Liver (tissue), 9 donors: Measurements from ENCODE around the gene TNP2. TPM values are rescaled to one million over a fixed set of nuclear protein-coding genes. Genes with fewer than 3 reads are reported as not detected.
"Not testable (repeated sequence)": the region's sequence is repeated elsewhere in the genome, so short reads cannot be mapped to it uniquely, and the experiment has no call there.

ENCODE experiments used
- DNase-seq: peaks from one replicate; pipeline ENCODE4 v3.0.0-alpha.2; 2017; ENCODE audit warnings: low spot score
- H3K27ac ChIP-seq, 2 donors: one replicate each; pipeline ENCODE4 v1.7.0; 2013; ENCODE audit warnings: inconsistent platforms in 2 of 2, low read length in 2 of 2, control low read depth in 1 of 2, low read depth in 1 of 2, mild to moderate bottlenecking in 1 of 2
- H3K27me3 ChIP-seq, 4 donors: one replicate each; pipeline versions ENCODE4 v1.6.1 to v1.7.0; 2013; ENCODE audit warnings: low read length in 3 of 4, inconsistent platforms in 1 of 4, mild to moderate bottlenecking in 1 of 4, moderate library complexity in 1 of 4; ENCODE audit not compliant: control insufficient read depth in 4 of 4, insufficient read depth in 4 of 4
- H3K36me3 ChIP-seq, 4 donors: one replicate each; pipeline versions ENCODE4 v1.6.1 to v1.7.0; 2013; ENCODE audit warnings: low read length in 3 of 4, mild to moderate bottlenecking in 3 of 4, low read depth in 1 of 4, moderate library complexity in 1 of 4; ENCODE audit not compliant: control insufficient read depth in 4 of 4, insufficient read depth in 3 of 4
- H3K4me1 ChIP-seq, 4 donors: one replicate each; pipeline versions ENCODE4 v1.6.1 to v1.7.0; 2013; ENCODE audit warnings: low read length in 3 of 4, mild to moderate bottlenecking in 3 of 4, moderate library complexity in 1 of 4; ENCODE audit not compliant: control insufficient read depth in 4 of 4, insufficient read depth in 4 of 4
- H3K4me3 ChIP-seq, 3 donors: one replicate each; pipeline versions ENCODE4 v1.6.1 to v1.7.0; 2013; ENCODE audit warnings: low read length in 3 of 3, control low read depth in 1 of 3, low read depth in 1 of 3, mild to moderate bottlenecking in 1 of 3
- H3K9ac ChIP-seq, 2 donors: one replicate each; pipeline ENCODE4 v1.7.0; 2013; ENCODE audit warnings: low read length in 2 of 2, mild to moderate bottlenecking in 2 of 2, moderate library complexity in 2 of 2, control low read depth in 1 of 2, low read depth in 1 of 2
- H3K9me3 ChIP-seq, 4 donors: one replicate each; pipeline versions ENCODE4 v1.6.1 to v1.7.0; 2013; ENCODE audit warnings: low read length in 3 of 4; ENCODE audit not compliant: control insufficient read depth in 4 of 4
- CTCF ChIP-seq: fragments of 150-350 bp; IDR thresholded peaks from 2 replicates; pipeline ENCODE4 v1.5.1; 2017; ENCODE audit warnings: improper control_type of control experiment, low read depth, low read length; ENCODE audit not compliant: missing input control
- EGR1 ChIP-seq, 2 donors: IDR thresholded peaks; 2 replicates each; pipeline ENCODE4 v1.6.1; 2016 to 2018; ENCODE audit warnings: antibody characterized with exemption in 2 of 2, low read depth in 2 of 2
- FOXA1 ChIP-seq: IDR thresholded peaks from 2 replicates; pipeline ENCODE4 v1.6.1; 2016; ENCODE audit warnings: antibody characterized with exemption
- FOXA2 ChIP-seq: IDR thresholded peaks from 2 replicates; pipeline ENCODE4 v1.6.1; 2016; ENCODE audit warnings: antibody characterized with exemption
- GABPA ChIP-seq, 2 donors: IDR thresholded peaks in 1 of 2; conservative IDR thresholded peaks in 1 of 2; 2 replicates each; pipeline ENCODE4 v1.6.1; 2016; ENCODE audit warnings: antibody characterized with exemption in 2 of 2, mild to moderate bottlenecking in 1 of 2, moderate library complexity in 1 of 2
- HNF4A ChIP-seq, 2 donors: conservative IDR thresholded peaks; 2 replicates each; pipeline ENCODE4 v1.6.1; 2016; ENCODE audit warnings: antibody characterized with exemption in 2 of 2, mild to moderate bottlenecking in 2 of 2
- HNF4G ChIP-seq: IDR thresholded peaks from 2 replicates; pipeline ENCODE4 v1.6.1; 2016; ENCODE audit warnings: antibody characterized with exemption
- JUND ChIP-seq, 2 donors: IDR thresholded peaks; 2 replicates each; pipeline ENCODE4 v1.6.1; 2016; ENCODE audit warnings: antibody characterized with exemption in 2 of 2
- MAX ChIP-seq: IDR thresholded peaks from 2 replicates; pipeline ENCODE4 v1.6.1; 2016; ENCODE audit warnings: antibody characterized with exemption
- RAD21 ChIP-seq, 2 donors: IDR thresholded peaks; 2 replicates each; pipeline ENCODE4 v1.6.1; 2016; ENCODE audit warnings: antibody characterized with exemption in 2 of 2, mild to moderate bottlenecking in 2 of 2
- REST ChIP-seq: IDR thresholded peaks from 2 replicates; pipeline ENCODE4 v1.6.1; 2016; ENCODE audit warnings: antibody characterized with exemption, mild to moderate bottlenecking
- RXRA ChIP-seq, 2 donors: IDR thresholded peaks; 2 replicates each; pipeline ENCODE4 v1.6.1; 2017 to 2018; ENCODE audit warnings: antibody characterized with exemption in 2 of 2, mild to moderate bottlenecking in 1 of 2
- SP1 ChIP-seq: IDR thresholded peaks from 2 replicates; pipeline ENCODE4 v1.6.1; 2018; ENCODE audit warnings: antibody characterized with exemption, mild to moderate bottlenecking
- TAF1 ChIP-seq: conservative IDR thresholded peaks from 2 replicates; pipeline ENCODE4 v1.6.1; 2016; ENCODE audit warnings: antibody characterized with exemption, mild to moderate bottlenecking
- YY1 ChIP-seq: IDR thresholded peaks from 2 replicates; pipeline ENCODE4 v1.6.1; 2016; ENCODE audit warnings: antibody characterized with exemption, mild to moderate bottlenecking
- WGBS: extraction: QIAGEN DNeasy Blood & Tissue Kit; methylation state at CpG from one replicate; pipeline ENCODE4 v1.1.7; 2013; 5-methylcytosine and 5-hydroxymethylcytosine counted together
- polyA plus RNA-seq, 2 donors: library from polyadenylated mRNA; stranded (reverse) in 1 of 2; unstranded in 1 of 2; fragments of 200-250 nt in 1 of 2; fragments of >200 nt in 1 of 2; fragmentation: Nextera tagmentation in 1 of 2; extraction: Ambion mirVana in 1 of 2; gene quantifications; one replicate each; pipeline versions ENCODE4 v1.2.1 to v1.2.3, GENCODE V29; 2013 to 2015
- total RNA-seq, 2 donors: library from RNA; depleted of rRNA; stranded (reverse); fragments of >200 nt; gene quantifications; one replicate each; pipeline ENCODE4 v1.2.3, GENCODE V29; 2014
- TF ChIP-seq, protein P1 (sequence below): IDR thresholded peaks from 2 replicates; pipeline ENCODE4 v1.6.1; 2016; ENCODE audit warnings: antibody characterized with exemption
- TF ChIP-seq, protein P2 (sequence below): IDR thresholded peaks from 2 replicates; pipeline ENCODE4 v1.6.1; 2016; ENCODE audit warnings: antibody characterized with exemption
- donor health status: healthy.
- donor health status: healthy.
- donor health status: healthy.
- donor health status: healthy.
- donor health status: healthy.

TNP2 gene
- total and polyA plus RNA-seq, 4 donors: not detected

DNA sequence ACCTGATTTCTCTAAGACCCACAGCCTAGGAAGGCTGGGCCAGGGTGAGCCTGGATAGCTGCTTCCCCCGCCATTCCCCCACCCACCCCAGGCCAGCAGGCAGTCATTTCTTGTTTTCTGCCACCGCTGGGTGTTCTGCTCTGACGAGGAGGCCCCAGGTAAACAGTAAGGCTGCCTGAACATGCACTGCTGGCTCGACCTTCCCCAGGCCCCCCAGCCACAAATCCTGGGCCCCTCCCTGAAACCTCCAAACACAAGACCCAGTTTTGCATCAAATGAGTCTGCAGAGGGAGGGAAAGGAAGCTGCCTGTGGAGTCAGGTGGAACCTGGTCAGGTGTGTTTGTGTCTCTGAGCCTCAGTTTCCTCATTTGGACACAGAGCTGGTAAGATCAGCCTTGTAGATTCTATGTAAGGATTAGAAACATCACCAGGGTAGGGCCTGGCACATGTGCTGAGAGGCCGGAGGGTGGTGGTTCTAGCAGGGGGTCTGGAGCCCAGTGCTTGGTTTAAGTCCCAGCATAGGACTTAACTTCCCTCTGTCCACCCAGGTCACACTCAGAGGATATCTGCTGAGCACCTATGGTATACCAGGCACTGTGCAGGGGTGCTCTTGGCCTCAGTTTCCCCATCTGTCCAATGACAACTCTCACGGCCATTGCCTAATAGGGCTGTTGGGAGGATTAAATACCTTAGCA is 30.9 kb upstream of the TNP2 start (continued):
- TF ChIP-seq REST (no peak), SP1 (no peak)
- TF ChIP-seq, protein P1, sequence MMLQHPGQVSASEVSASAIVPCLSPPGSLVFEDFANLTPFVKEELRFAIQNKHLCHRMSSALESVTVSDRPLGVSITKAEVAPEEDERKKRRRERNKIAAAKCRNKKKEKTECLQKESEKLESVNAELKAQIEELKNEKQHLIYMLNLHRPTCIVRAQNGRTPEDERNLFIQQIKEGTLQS: no peak

GRCh38 chr16:11298950-11299547 is 29.9 kb upstream of the TNP2 start:
- not testable (repeated sequence) for H3K9me3 ChIP-seq, H3K4me3 ChIP-seq, H3K9ac ChIP-seq, H3K36me3 ChIP-seq, DNase-seq, H3K27me3 ChIP-seq, H3K27ac ChIP-seq
- peaks cover 6 to 17% (median 11%) of the 10 kb centered on the region in 4 donors for H3K4me1 ChIP-seq
- WGBS: 91% methylated on average over 13 of the region's 13 CpGs

- Histone ChIP-seq H3K4me3 (no peak overlapping the region), H3K27me3 (no peaks in the 10 kb centered on the region), H3K27ac (no peak overlapping the region), H3K4me1 (peaks cover 6 to 17% (median 11%) of the 10 kb centered on the region in 4 donors), H3K9ac (no peak overlapping the region), H3K9me3 (no peaks in the 10 kb centered on the region), H3K36me3 (no peaks in the 10 kb centered on the region)
- WGBS: 97% methylated on average over 5 of the region's 5 CpGs
- no peak for DNase-seq
- TF ChIP-seq REST (no peak), YY1 (no peak), HNF4G (no peak), TAF1 (no peak), RAD21 (IDR thresholded peaks at IDR 0.05) (no peak), CTCF (no peak), GABPA (IDR thresholded peaks at IDR 0.05 in 1 of 2, conservative IDR thresholded peaks at IDR 0.05 in 1 of 2) (no peak), JUND (IDR thresholded peaks at IDR 0.05) (no peak), HNF4A (conservative IDR thresholded peaks at IDR 0.05) (no peak), FOXA1 (no peak), FOXA2 (no peak), MAX (no peak), EGR1 (IDR thresholded peaks at IDR 0.05; ENCODE audit: low read depth in 2 of 2) (no peak), SP1 (no peak), RXRA (IDR thresholded peaks at IDR 0.05) (no peak)
- TF ChIP-seq, protein P2, sequence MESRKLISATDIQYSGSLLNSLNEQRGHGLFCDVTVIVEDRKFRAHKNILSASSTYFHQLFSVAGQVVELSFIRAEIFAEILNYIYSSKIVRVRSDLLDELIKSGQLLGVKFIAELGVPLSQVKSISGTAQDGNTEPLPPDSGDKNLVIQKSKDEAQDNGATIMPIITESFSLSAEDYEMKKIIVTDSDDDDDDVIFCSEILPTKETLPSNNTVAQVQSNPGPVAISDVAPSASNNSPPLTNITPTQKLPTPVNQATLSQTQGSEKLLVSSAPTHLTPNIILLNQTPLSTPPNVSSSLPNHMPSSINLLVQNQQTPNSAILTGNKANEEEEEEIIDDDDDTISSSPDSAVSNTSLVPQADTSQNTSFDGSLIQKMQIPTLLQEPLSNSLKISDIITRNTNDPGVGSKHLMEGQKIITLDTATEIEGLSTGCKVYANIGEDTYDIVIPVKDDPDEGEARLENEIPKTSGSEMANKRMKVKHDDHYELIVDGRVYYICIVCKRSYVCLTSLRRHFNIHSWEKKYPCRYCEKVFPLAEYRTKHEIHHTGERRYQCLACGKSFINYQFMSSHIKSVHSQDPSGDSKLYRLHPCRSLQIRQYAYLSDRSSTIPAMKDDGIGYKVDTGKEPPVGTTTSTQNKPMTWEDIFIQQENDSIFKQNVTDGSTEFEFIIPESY: no peak
These were observed 29.2 kb upstream of the TNP2 start for GRCh38 chr16:11298143-11298900.
